PC-3 (cell line): ENCODE measurements around the gene ZSWIM1. TPM values are rescaled to one million over a fixed set of nuclear protein-coding genes. Genes with fewer than 3 reads are reported as not detected.

Source experiments
- ATAC-seq: fragments of 200-7000 bp; cut with Tn5 transposase; 2 replicates; pipeline ENCODE4 v1.9.1; 2020; ENCODE audit warnings: mild to moderate bottlenecking, moderate library complexity
- BruUV-seq: library from RNA; stranded (reverse); fragments of 400-500 nt; replicated peaks from 2 replicates; lab custom pipeline; 2021; lab: Mats Ljungman, UMichigan
- CTCF ChIA-PET: fragments of 300-600 bp; sonication (Branson Sonifier 250); formaldehyde crosslinking; loops from one replicate; lab custom pipeline; 2022; ENCODE audit warnings: antibody characterized with exemption; lab: Charles Lee
- POLR2A ChIA-PET: fragments of 300-600 bp; sonication (Branson Sonifier 250); formaldehyde crosslinking; loops from one replicate; lab custom pipeline; 2022; ENCODE audit warnings: antibody characterized with exemption; ENCODE audit not compliant: unreplicated experiment; lab: Charles Lee
- DNase-seq: peaks from one replicate; pipeline ENCODE4 v3.0.0-alpha.2; 2015
- H2AFZ ChIP-seq: fragments of 300-600 bp; sonication (generic); 2 replicates; pipeline ENCODE4 v1.6.0; 2016; ENCODE audit warnings: antibody characterized with exemption, low read length
- H3F3A ChIP-seq: fragments of 300-600 bp; sonication (generic); one replicate; pipeline ENCODE4 v1.6.0; 2017; ENCODE audit warnings: antibody characterized with exemption, low read length, control low read depth, mild to moderate bottlenecking; ENCODE audit not compliant: unreplicated experiment
- H3K27ac ChIP-seq: fragments of 300-600 bp; sonication (generic); 2 replicates; pipeline ENCODE4 v1.5.1; 2016; ENCODE audit warnings: mild to moderate bottlenecking, low read length
- H3K27me3 ChIP-seq: fragments of 300-600 bp; sonication (generic); 2 replicates; pipeline ENCODE4 v1.6.1; 2016; ENCODE audit warnings: low read length, mixed read lengths
- H3K36me3 ChIP-seq: fragments of 300-600 bp; sonication (generic); 2 replicates; pipeline ENCODE4 v1.6.1; 2016; ENCODE audit warnings: low read depth, mixed run types, low read length, mixed read lengths
- H3K4me1 ChIP-seq: fragments of 300-600 bp; sonication (generic); 2 replicates; pipeline ENCODE4 v1.5.1; 2016; ENCODE audit warnings: low read length; ENCODE audit not compliant: insufficient read depth
- H3K4me2 ChIP-seq: fragments of 300-600 bp; sonication (generic); 2 replicates; pipeline ENCODE4 v1.6.0; 2016; ENCODE audit warnings: low read length
- H3K4me3 ChIP-seq: fragments of 300-600 bp; sonication (generic); 2 replicates; pipeline ENCODE4 v1.5.1; 2016; ENCODE audit warnings: mild to moderate bottlenecking, low read length, mixed read lengths
- H3K79me2 ChIP-seq: fragments of 300-600 bp; sonication (generic); 2 replicates; pipeline ENCODE4 v1.6.1; 2017; ENCODE audit warnings: low read length, mixed read lengths
- H3K9ac ChIP-seq: fragments of 300-600 bp; sonication (generic); 2 replicates; pipeline ENCODE4 v1.6.0; 2016; ENCODE audit warnings: mild to moderate bottlenecking, low read length
- H3K9me2 ChIP-seq: fragments of 300-600 bp; sonication (generic); replicated peaks from 2 replicates; pipeline ENCODE4 v1.6.1; 2016; ENCODE audit warnings: mixed run types, low read length, mixed read lengths
- H3K9me3 ChIP-seq: fragments of 300-600 bp; sonication (generic); 2 replicates; pipeline ENCODE4 v1.6.1; 2016; ENCODE audit warnings: low read length, mixed read lengths
- H4K20me1 ChIP-seq: fragments of 300-600 bp; sonication (generic); 2 replicates; pipeline ENCODE4 v1.6.1; 2016; ENCODE audit warnings: low read length, mixed read lengths
- CTCF ChIP-seq: fragments of 300-600 bp; sonication (generic); conservative IDR thresholded peaks from 2 replicates; pipeline ENCODE4 v1.5.1; 2017; ENCODE audit warnings: antibody characterized with exemption, low read depth, mild to moderate bottlenecking, low read length
- EZH2 ChIP-seq: fragments of 300-600 bp; sonication (generic); IDR thresholded peaks from one replicate; pipeline ENCODE4 v1.6.1; 2017; ENCODE audit warnings: antibody characterized with exemption, mild to moderate bottlenecking, low read length; ENCODE audit not compliant: unreplicated experiment
- EZH2phosphoT487 ChIP-seq: fragments of 300-600 bp; sonication (generic); IDR thresholded peaks from 2 replicates; pipeline ENCODE4 v1.6.1; 2018; ENCODE audit warnings: mild to moderate bottlenecking, antibody characterized with exemption, low read length, borderline replicate concordance
- intact Hi-C: fragments of 100-400 bp; cut with micrococcal nuclease; formaldehyde crosslinking; loops from 2 replicates; pipeline ENCODE4 v1.9.0; 2023
- total RNA-seq: library from RNA; depleted of rRNA; stranded (reverse); fragments of >200 nt; gene quantifications from 2 replicates; pipeline ENCODE4 v1.2.3, GENCODE V29; 2014

Gene ZSWIM1
- total RNA-seq, 1 experiment from 2014 or later = 16.3 TPM

- intact Hi-C loops = no loop called here
- CTCF ChIA-PET = no interaction called here
- peak; percentile 26 for ATAC-seq
Observed at GRCh38 chr20:45842169-45842812, 38.7 kb upstream of the ZSWIM1 start.

GRCh38 chr20:45843506-45843905 is 37.5 kb upstream of the ZSWIM1 start:
- ATAC-seq (no peak), DNase-seq (no peak)
- no peaks in the 10 kb centered on the region for H3F3A ChIP-seq
- H2AFZ ChIP-seq = no peak overlapping the region
- H3K9me3 ChIP-seq = no peaks in the 10 kb centered on the region
- no TSS peak for BruUV-seq
- no peak overlapping the region for H3K9ac ChIP-seq
- no peaks in the 10 kb centered on the region for H4K20me1 ChIP-seq
- no peak overlapping the region for H3K27ac ChIP-seq
- no peaks in the 10 kb centered on the region for H3K4me1 ChIP-seq
- no peaks in the 10 kb centered on the region for H3K79me2 ChIP-seq
- H3K9me2 ChIP-seq = no peaks in the 10 kb centered on the region
- no peak overlapping the region for H3K4me3 ChIP-seq
- peaks cover 33% of the 10 kb centered on the region for H3K36me3 ChIP-seq
- TF ChIP-seq CTCF (no peak), EZH2phosphoT487 (no peak), EZH2 (no peak)
- intact Hi-C loops = no loop called here
- ChIA-PET CTCF (no interaction called here), POLR2A (no interaction called here)
- no peaks in the 10 kb centered on the region for H3K27me3 ChIP-seq
- H3K4me2 ChIP-seq = no peak overlapping the region

More at GRCh38 chr20:45842169-45842812, 38.7 kb upstream of the ZSWIM1 start:
- H3K9me3 ChIP-seq = no peaks in the 10 kb centered on the region
- H3K27me3 ChIP-seq = no peaks in the 10 kb centered on the region
- POLR2A ChIA-PET = interaction anchor here (0.9 kb wide), 1 partner anchor 25 kb away, joined by 5 read pairs; no protein-coding TSS in a partner anchor
- no peak for DNase-seq
- H3K27ac ChIP-seq = no peak overlapping the region
- peaks cover 33% of the 10 kb centered on the region for H3K36me3 ChIP-seq
- H4K20me1 ChIP-seq = no peaks in the 10 kb centered on the region
- BruUV-seq = TSS peak; percentile 20
- H3K4me2 ChIP-seq = no peak overlapping the region
- H3K79me2 ChIP-seq = peaks cover 2% of the 10 kb centered on the region; the same call in 1 of the 2 replicates
- no peak for TF ChIP-seq EZH2
- no peak for TF ChIP-seq CTCF
- TF ChIP-seq EZH2phosphoT487 = no peak
- H3F3A ChIP-seq = no peaks in the 10 kb centered on the region
- H3K4me3 ChIP-seq = no peak overlapping the region
- no peak overlapping the region for H3K9ac ChIP-seq
- H2AFZ ChIP-seq = no peak overlapping the region
- no peaks in the 10 kb centered on the region for H3K4me1 ChIP-seq
- H3K9me2 ChIP-seq = no peaks in the 10 kb centered on the region

- no peak overlapping the region for H3K27ac ChIP-seq
- POLR2A ChIA-PET = no interaction called here
- BruUV-seq = no TSS peak
- no peaks in the 10 kb centered on the region for H3K9me3 ChIP-seq
- no peaks in the 10 kb centered on the region for H3K4me1 ChIP-seq
- no peak overlapping the region for H2AFZ ChIP-seq
- no peak overlapping the region for H3K4me3 ChIP-seq
- no peak overlapping the region for H3K9ac ChIP-seq
- H3K4me2 ChIP-seq = no peak overlapping the region
- no peaks in the 10 kb centered on the region for H3K9me2 ChIP-seq
- H3K79me2 ChIP-seq = no peaks in the 10 kb centered on the region
- no peak for DNase-seq
- CTCF ChIA-PET = no interaction called here
- no peak for ATAC-seq
- no peaks in the 10 kb centered on the region for H3K27me3 ChIP-seq
- peaks cover 33% of the 10 kb centered on the region for H3K36me3 ChIP-seq
- intact Hi-C loops = no loop called here
- no peaks in the 10 kb centered on the region for H4K20me1 ChIP-seq
- TF ChIP-seq CTCF (no peak), EZH2phosphoT487 (no peak), EZH2 (no peak)
- H3F3A ChIP-seq = no peaks in the 10 kb centered on the region
Observed at GRCh38 chr20:45845452-45845851, 35.6 kb upstream of the ZSWIM1 start.
